Neural cell (in vitro differentiated cells): ENCODE data around the gene MOGAT1.

Experiments
- CTCF ChIP-seq: fragments of 450-650 bp; IDR thresholded peaks from 2 replicates; pipeline ENCODE4 v1.5.1; 2014; ENCODE audit warnings: antibody characterized with exemption, mild to moderate bottlenecking, moderate library complexity; ENCODE audit not compliant: poor library complexity, severe bottlenecking
- RAD21 ChIP-seq: fragments of 450-650 bp; conservative IDR thresholded peaks from 2 replicates; pipeline ENCODE4 v1.6.1; 2014; ENCODE audit warnings: antibody characterized with exemption, mild to moderate bottlenecking, moderate library complexity

GRCh38 chr2:222677981-222678380 is 6.5 kb downstream of the MOGAT1 start:
- no peak for TF ChIP-seq CTCF
- TF ChIP-seq RAD21, result no peak
